Measurements from ENCODE around the gene KLF8.
"Not testable (repeated sequence)": the region's sequence is repeated elsewhere in the genome, so short reads cannot be mapped to it uniquely, and the experiment has no call there.

The KLF8 gene

DNA sequence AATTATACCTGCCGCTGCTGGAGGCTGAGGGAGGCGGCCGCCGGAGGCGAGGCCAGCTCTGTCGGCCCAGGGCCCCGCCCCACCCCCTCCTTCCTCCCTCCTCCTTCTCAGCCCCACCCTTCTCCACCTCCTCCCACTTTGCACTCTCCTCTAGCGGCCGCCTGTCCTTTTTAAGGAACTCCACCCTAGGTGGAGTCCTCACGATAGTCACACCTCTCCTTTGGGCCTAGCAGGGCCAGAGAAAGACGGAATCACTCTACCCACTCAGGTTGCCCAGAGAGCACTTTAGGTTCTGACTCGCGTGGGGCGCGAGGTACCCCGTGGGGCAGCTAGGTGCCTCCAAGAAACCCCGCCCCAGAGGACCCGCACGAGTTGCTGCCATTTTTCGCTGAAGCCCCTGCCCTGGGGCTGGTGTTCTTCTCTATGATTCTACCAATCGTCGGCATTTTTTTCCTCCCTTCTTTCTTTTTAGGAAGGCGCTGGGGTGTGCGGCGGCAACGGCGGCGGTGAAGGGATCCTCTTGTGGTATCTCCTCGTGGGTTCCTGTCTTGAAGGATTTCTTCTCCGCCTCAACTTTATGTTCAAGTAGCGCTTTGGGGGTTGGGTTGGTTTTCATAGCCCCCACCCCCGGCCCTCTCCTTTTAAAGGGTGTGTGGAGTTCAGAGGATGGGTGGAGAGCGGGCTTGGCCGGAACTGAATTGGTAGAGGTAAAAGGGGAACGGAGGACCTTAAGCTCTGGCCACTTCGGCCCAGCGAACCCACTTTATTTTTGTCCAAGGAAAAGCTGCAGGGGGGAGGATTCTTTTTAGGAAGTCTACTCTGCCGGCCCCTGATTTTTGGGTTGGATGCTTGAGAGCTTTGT is at the start of gene KLF8:
Gene KLF8 (plus strand): TSS at position 136 of the 862 bp plus-strand sequence. CDS start 979 bp downstream, outside the sequence.
- peaks cover 6% of the 10 kb centered on the region for H3K4me1 ChIP-seq (ENCODE audit: control insufficient read depth, insufficient read depth, low read length)
- H3K9ac ChIP-seq (ENCODE audit: low read depth, low read length) = no peak within 1 kb of the TSS
- H3K9me3 ChIP-seq (ENCODE audit: control insufficient read depth, insufficient read depth, low read length) = no peaks in the 10 kb centered on the region
- no peaks in the 10 kb centered on the region for H3K36me3 ChIP-seq (ENCODE audit: control insufficient read depth, insufficient read depth, low read length)
- peak within 1 kb of the TSS; percentile 74 for H3K4me3 ChIP-seq (ENCODE audit: low read depth, low read length)
- H3K27me3 ChIP-seq (ENCODE audit: control insufficient read depth, insufficient read depth, low read length) = no peaks in the 10 kb centered on the region

DNA sequence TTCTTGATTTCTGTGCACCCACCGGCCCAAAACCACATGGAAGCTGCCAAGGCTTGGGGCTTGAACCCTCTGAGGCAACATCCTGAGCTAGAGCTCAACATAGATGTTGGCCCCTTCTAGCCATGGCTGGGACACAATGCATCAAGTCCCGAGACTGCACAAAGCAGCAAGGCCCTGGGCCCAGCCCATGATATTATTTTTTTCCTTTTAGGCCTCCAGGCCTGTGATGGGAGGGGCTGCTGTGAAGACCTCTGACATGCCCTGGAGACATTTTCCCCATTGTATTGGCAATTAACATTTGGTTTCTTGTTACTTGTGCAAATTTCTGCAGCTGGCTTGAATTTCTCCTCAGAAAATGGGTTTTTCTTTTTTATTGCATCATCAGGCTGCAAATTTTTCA is 25.2 kb upstream of the KLF8 start:
- not testable (repeated sequence) for H3K27me3 ChIP-seq (ENCODE audit: control insufficient read depth, insufficient read depth, low read length); H3K9ac ChIP-seq (ENCODE audit: low read depth, low read length); H3K9me3 ChIP-seq (ENCODE audit: control insufficient read depth, insufficient read depth, low read length); H3K36me3 ChIP-seq (ENCODE audit: control insufficient read depth, insufficient read depth, low read length); H3K4me1 ChIP-seq (ENCODE audit: control insufficient read depth, insufficient read depth, low read length); H3K4me3 ChIP-seq (ENCODE audit: low read depth, low read length)

DNA sequence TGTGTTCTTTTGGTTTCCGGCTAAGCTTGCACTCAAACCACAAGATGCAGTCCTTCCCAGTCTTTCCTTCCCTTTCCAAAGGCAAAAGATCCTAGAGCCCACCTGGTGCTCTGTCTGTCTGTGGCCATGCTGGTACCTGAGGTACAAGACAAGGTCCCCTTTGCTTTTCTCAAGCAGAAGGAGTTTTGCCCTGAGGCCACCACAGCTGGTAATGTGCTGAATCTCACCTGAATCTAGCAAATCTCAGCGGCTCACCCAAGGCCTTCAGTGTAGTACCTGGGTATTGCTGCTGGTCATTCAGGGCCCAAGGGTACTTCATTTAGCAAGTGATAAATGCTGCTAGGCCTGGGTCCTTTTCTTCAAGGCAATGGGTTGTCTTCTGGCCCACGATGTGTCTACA is 20.5 kb upstream of the KLF8 start:
- Histone ChIP-seq H3K4me3 (ENCODE audit: low read depth, low read length) (no peak overlapping the region), H3K36me3 (ENCODE audit: control insufficient read depth, insufficient read depth, low read length) (no peaks in the 10 kb centered on the region), H3K4me1 (ENCODE audit: control insufficient read depth, insufficient read depth, low read length) (no peaks in the 10 kb centered on the region), H3K27me3 (ENCODE audit: control insufficient read depth, insufficient read depth, low read length) (no peaks in the 10 kb centered on the region), H3K9ac (ENCODE audit: low read depth, low read length) (no peak overlapping the region), H3K9me3 (ENCODE audit: control insufficient read depth, insufficient read depth, low read length) (peaks cover 3% of the 10 kb centered on the region)

DNA sequence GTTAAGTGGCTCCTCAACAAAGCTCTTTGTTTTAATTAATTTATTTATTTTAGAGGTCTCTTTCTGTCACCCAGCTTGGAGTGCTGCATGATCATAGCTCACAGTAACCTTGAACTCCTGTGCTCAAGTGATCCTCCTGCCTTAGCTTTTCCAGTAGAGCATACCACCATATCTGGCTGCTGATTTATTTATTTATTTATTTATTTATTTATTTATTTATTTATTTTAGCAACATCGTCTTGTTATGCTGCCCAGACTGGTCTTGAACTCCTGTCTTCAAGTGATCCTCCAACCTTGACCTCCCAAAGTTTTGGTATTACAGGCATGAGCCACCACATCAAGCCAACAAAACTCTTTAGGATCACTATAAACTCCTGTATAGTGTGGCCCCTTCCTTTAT is 15.8 kb upstream of the KLF8 start:
- H3K9me3 ChIP-seq (ENCODE audit: control insufficient read depth, insufficient read depth, low read length) = no peaks in the 10 kb centered on the region
- no peak overlapping the region for H3K9ac ChIP-seq (ENCODE audit: low read depth, low read length)
- no peak overlapping the region for H3K4me3 ChIP-seq (ENCODE audit: low read depth, low read length)
- no peaks in the 10 kb centered on the region for H3K36me3 ChIP-seq (ENCODE audit: control insufficient read depth, insufficient read depth, low read length)
- no peaks in the 10 kb centered on the region for H3K27me3 ChIP-seq (ENCODE audit: control insufficient read depth, insufficient read depth, low read length)
- no peaks in the 10 kb centered on the region for H3K4me1 ChIP-seq (ENCODE audit: control insufficient read depth, insufficient read depth, low read length)

DNA sequence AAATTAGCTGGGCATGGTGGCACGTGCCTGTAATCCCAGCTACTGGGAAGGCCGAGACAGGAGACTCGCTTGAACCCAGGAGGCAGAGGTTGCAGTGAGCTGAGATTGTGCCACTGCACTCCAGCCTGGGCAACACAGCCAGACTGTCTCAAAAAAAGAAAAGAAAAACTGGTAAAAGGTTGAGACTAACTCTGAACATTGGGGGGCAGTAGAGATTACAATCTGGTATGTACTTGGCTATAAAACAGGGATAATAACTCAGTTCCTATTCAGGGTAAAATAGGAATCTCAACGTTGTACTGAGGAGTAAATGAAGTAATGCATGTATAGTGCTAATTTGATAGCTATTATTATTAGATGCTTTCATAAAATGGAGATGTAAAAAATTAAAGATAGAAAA is 12.5 kb upstream of the KLF8 start:
- Histone ChIP-seq H3K9me3 (ENCODE audit: control insufficient read depth, insufficient read depth, low read length) (no peaks in the 10 kb centered on the region), H3K9ac (ENCODE audit: low read depth, low read length) (no peak overlapping the region), H3K27me3 (ENCODE audit: control insufficient read depth, insufficient read depth, low read length) (no peaks in the 10 kb centered on the region), H3K36me3 (ENCODE audit: control insufficient read depth, insufficient read depth, low read length) (no peaks in the 10 kb centered on the region), H3K4me3 (ENCODE audit: low read depth, low read length) (no peak overlapping the region), H3K4me1 (ENCODE audit: control insufficient read depth, insufficient read depth, low read length) (no peaks in the 10 kb centered on the region)

DNA sequence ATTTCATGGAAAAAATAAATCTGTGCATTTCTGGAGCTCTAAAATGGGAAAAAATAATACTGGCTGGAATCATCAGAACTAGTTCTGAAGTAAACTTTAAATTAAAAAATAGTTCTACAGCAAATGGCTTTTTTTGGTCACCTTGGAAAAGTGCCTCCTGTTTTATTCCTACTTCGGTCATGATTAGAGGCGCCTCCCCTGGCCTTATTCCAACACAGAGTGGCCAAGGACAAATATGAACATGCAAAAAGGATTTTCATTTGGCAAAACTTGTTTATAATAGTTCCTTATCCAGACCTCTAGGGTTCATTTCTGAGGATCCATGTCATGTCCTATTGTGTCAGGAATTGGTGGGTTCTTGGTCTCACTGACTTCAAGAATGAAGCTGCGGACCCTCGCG is 11.1 kb upstream of the KLF8 start:
- no peak overlapping the region for H3K4me3 ChIP-seq (ENCODE audit: low read depth, low read length)
- no peak overlapping the region for H3K9ac ChIP-seq (ENCODE audit: low read depth, low read length)
- H3K27me3 ChIP-seq (ENCODE audit: control insufficient read depth, insufficient read depth, low read length) = no peaks in the 10 kb centered on the region
- no peaks in the 10 kb centered on the region for H3K9me3 ChIP-seq (ENCODE audit: control insufficient read depth, insufficient read depth, low read length)
- no peaks in the 10 kb centered on the region for H3K36me3 ChIP-seq (ENCODE audit: control insufficient read depth, insufficient read depth, low read length)
- no peaks in the 10 kb centered on the region for H3K4me1 ChIP-seq (ENCODE audit: control insufficient read depth, insufficient read depth, low read length)

DNA sequence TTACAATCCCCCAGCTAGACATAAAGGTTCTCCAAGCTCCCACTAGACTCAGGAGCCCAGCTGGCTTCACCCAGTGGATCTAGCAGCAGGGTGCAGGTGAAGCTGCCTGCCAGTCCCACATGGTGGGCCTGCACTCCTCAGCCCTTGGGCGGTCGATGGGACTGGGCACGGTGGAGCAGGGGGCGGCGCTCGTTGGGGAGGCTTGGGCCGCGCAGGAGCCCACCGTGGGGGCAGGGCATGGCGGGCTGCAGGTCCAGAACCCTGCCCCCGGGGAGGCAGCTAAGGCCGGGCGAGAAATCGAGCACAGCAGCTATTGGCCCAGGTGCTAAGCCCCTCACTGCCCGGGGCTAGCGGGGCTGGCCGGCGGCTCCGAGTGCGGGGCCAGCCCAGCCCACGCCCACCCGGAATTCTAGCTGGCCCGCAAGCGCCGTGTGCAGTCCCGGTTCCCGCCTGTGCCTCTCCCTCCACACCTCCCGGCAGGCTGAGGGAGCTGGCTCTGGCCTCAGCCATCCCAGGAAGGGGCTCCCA is 9.6 kb upstream of the KLF8 start:
- no peaks in the 10 kb centered on the region for H3K9me3 ChIP-seq (ENCODE audit: control insufficient read depth, insufficient read depth, low read length)
- no peaks in the 10 kb centered on the region for H3K27me3 ChIP-seq (ENCODE audit: control insufficient read depth, insufficient read depth, low read length)
- no peaks in the 10 kb centered on the region for H3K36me3 ChIP-seq (ENCODE audit: control insufficient read depth, insufficient read depth, low read length)
- H3K4me1 ChIP-seq (ENCODE audit: control insufficient read depth, insufficient read depth, low read length) = no peaks in the 10 kb centered on the region
- no peak overlapping the region for H3K9ac ChIP-seq (ENCODE audit: low read depth, low read length)
- H3K4me3 ChIP-seq (ENCODE audit: low read depth, low read length) = no peak overlapping the region

DNA sequence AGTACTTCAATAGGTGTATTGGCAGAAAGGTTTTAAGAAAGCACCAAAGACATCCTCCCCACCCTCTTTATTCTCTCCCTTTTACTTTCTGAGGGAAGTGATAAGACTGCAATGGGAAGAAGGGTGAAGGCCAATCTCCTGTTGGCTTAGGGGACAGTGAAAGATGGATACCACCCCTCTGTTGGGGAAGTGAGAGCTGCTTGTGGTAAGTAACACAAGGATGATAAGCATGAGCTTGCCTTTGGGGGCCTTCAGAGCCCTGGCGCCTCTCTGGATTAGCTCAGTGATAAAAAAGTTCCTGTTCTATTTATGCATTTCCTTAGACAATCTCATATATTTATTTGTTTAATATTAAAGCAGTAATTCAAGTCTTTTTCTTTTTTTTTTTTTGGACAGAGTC is 5.2 kb upstream of the KLF8 start:
- H3K9ac ChIP-seq (ENCODE audit: low read depth, low read length) = no peak overlapping the region
- peaks cover 6% of the 10 kb centered on the region for H3K4me1 ChIP-seq (ENCODE audit: control insufficient read depth, insufficient read depth, low read length)
- H3K27me3 ChIP-seq (ENCODE audit: control insufficient read depth, insufficient read depth, low read length) = no peaks in the 10 kb centered on the region
- H3K36me3 ChIP-seq (ENCODE audit: control insufficient read depth, insufficient read depth, low read length) = no peaks in the 10 kb centered on the region
- H3K4me3 ChIP-seq (ENCODE audit: low read depth, low read length) = no peak overlapping the region
- H3K9me3 ChIP-seq (ENCODE audit: control insufficient read depth, insufficient read depth, low read length) = no peaks in the 10 kb centered on the region

DNA sequence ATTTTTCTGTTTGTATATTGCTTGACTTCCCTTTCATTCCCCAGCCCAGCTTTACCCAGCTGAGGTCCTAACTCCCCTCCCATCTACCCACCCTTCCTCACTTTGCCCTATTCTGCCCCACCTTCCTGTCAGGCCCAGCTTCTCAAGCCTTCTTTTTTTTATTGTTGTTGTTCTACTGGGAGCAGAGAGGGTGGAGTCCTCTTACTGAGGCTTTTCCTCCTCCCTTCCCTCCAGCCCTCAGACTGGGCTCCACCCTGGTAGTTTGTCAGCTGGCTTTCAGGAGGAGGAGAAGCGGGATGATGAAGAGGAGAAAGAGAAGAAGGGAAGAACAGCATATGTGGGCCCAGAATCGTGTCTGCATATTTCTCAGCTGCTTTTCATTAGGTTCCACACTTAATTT is 3.2 kb upstream of the KLF8 start:
- Histone ChIP-seq H3K4me1 (ENCODE audit: control insufficient read depth, insufficient read depth, low read length) (peaks cover 6% of the 10 kb centered on the region), H3K27me3 (ENCODE audit: control insufficient read depth, insufficient read depth, low read length) (no peaks in the 10 kb centered on the region), H3K9me3 (ENCODE audit: control insufficient read depth, insufficient read depth, low read length) (no peaks in the 10 kb centered on the region), H3K4me3 (ENCODE audit: low read depth, low read length) (no peak overlapping the region), H3K36me3 (ENCODE audit: control insufficient read depth, insufficient read depth, low read length) (no peaks in the 10 kb centered on the region), H3K9ac (ENCODE audit: low read depth, low read length) (no peak overlapping the region)

DNA sequence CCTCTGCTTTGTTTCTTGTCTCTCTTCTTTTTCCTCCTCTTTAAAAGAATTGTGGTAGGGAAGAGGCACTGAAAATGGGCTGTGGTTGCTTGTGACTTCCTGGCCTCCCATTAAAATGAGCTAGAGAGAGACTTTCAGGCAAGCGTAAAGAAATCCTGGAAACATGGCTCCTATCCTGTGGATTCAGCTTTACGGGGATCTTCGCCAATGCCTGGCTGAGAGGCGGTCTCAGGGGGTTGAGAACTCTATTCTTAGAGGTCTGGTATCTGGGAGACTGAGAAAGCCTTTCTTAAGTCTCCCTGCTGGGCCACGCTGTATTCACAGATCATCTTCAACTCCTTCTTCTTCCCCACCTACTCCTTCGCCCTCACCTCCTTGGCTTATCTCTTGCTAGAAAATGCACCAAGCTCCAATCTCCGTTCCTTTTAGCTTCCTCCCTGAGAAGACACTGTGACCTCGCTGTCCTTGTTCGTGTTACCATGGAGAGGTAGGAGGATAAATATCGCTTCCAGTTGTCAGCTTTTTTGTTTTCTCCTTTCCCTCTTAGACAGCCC is 542 bp upstream of the KLF8 start:
- Histone ChIP-seq H3K9me3 (ENCODE audit: control insufficient read depth, insufficient read depth, low read length) (no peaks in the 10 kb centered on the region), H3K36me3 (ENCODE audit: control insufficient read depth, insufficient read depth, low read length) (no peaks in the 10 kb centered on the region), H3K9ac (ENCODE audit: low read depth, low read length) (no peak overlapping the region), H3K4me3 (ENCODE audit: low read depth, low read length) (peak overlapping the region; percentile 68), H3K4me1 (ENCODE audit: control insufficient read depth, insufficient read depth, low read length) (peaks cover 6% of the 10 kb centered on the region), H3K27me3 (ENCODE audit: control insufficient read depth, insufficient read depth, low read length) (no peaks in the 10 kb centered on the region)

DNA sequence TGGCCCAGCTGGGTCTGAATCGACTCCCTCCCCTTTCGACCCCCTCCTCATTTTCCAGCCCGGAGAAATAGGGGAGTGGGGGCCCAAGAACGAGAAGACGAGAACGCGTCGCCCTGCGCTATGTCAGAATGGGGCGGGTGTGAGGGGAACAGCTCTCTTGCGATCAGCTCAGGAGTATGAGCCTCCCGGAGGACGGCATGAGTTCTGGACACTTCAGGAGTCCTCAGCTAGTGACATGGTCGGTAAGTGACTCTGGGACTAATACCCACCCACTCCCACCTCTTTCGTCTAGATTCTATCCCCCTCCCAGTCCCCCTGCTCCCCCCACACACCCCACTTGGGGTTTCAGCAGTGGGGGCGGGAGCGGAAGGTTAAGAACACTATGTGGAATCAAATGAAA is 944 bp downstream of the KLF8 start:
- Histone ChIP-seq H3K36me3 (ENCODE audit: control insufficient read depth, insufficient read depth, low read length) (no peaks in the 10 kb centered on the region), H3K9me3 (ENCODE audit: control insufficient read depth, insufficient read depth, low read length) (no peaks in the 10 kb centered on the region), H3K4me1 (ENCODE audit: control insufficient read depth, insufficient read depth, low read length) (peaks cover 6% of the 10 kb centered on the region), H3K9ac (ENCODE audit: low read depth, low read length) (no peak overlapping the region), H3K4me3 (ENCODE audit: low read depth, low read length) (peak overlapping the region; percentile 74), H3K27me3 (ENCODE audit: control insufficient read depth, insufficient read depth, low read length) (no peaks in the 10 kb centered on the region)

DNA sequence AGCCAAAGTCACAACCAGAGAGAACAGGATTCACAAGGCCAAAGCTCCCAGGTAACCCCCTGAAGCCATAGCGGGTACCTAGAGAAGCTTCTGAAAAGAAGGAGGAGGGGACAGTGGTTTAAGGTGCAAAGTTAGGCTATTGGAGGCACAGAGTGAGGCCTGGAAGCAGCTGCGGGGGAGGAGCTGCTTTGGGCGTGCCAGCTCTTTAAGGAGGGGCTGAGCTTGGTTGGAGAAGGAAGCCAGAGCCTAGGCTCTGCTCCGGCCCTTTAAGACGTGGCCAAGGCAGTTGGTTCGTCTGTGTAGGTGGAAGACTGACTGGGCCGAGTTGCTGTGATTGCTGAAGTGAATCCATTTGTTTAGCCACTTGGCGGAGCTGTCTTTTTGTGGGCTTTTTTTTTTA is 1.5 kb downstream of the KLF8 start:
- Histone ChIP-seq H3K4me1 (ENCODE audit: control insufficient read depth, insufficient read depth, low read length) (peaks cover 6% of the 10 kb centered on the region), H3K4me3 (ENCODE audit: low read depth, low read length) (peak overlapping the region; percentile 74), H3K9ac (ENCODE audit: low read depth, low read length) (no peak overlapping the region), H3K9me3 (ENCODE audit: control insufficient read depth, insufficient read depth, low read length) (no peaks in the 10 kb centered on the region), H3K36me3 (ENCODE audit: control insufficient read depth, insufficient read depth, low read length) (no peaks in the 10 kb centered on the region), H3K27me3 (ENCODE audit: control insufficient read depth, insufficient read depth, low read length) (no peaks in the 10 kb centered on the region)
